GM21576 (cell line): ENCODE measurements around the gene RAD51B.

Source experiments
- ATAC-seq: cut with Tn5 transposase; IDR thresholded peaks from one replicate; pipeline ENCODE4 v1.9.1; 2021; ENCODE audit warnings: mild to moderate bottlenecking, moderate library complexity; ENCODE audit not compliant: unreplicated experiment

Gene RAD51B

GRCh38 chr14:67833403-67833802 lies 13.8 kb downstream of the RAD51B start:
- no peak for ATAC-seq

- ATAC-seq, result no peak
Observed at GRCh38 chr14:67835596-67835995, 16.0 kb downstream of the RAD51B start.

- no peak for ATAC-seq
Observed at GRCh38 chr14:67837011-67837624, 17.5 kb downstream of the RAD51B start.

- ATAC-seq, result no peak
Observed at GRCh38 chr14:67846029-67846610, 26.5 kb downstream of the RAD51B start.

- ATAC-seq, result no peak
Observed at GRCh38 chr14:67850066-67850830, 30.7 kb downstream of the RAD51B start.

GRCh38 chr14:67851785-67852410 lies 32.3 kb downstream of the RAD51B start:
- no peak for ATAC-seq

GRCh38 chr14:67852926-67853604 lies 33.5 kb downstream of the RAD51B start:
- no peak for ATAC-seq

GRCh38 chr14:67853715-67854114 lies 34.1 kb downstream of the RAD51B start:
- no peak for ATAC-seq

GRCh38 chr14:67856827-67857226 lies 37.2 kb downstream of the RAD51B start:
- no peak for ATAC-seq

- ATAC-seq, result no peak
Observed at GRCh38 chr14:67857778-67858350, 38.3 kb downstream of the RAD51B start.

GRCh38 chr14:67859169-67859749 lies 39.7 kb downstream of the RAD51B start:
- ATAC-seq, result no peak

- ATAC-seq, result no peak
Observed at GRCh38 chr14:67863223-67863622, 43.6 kb downstream of the RAD51B start.

GRCh38 chr14:67875175-67876006 lies 55.8 kb downstream of the RAD51B start:
- no peak for ATAC-seq

GRCh38 chr14:67879026-67879425 lies 59.4 kb downstream of the RAD51B start:
- no peak for ATAC-seq

- ATAC-seq, result peak; percentile 92
Observed at GRCh38 chr14:67881225-67881624, 61.6 kb downstream of the RAD51B start.

GRCh38 chr14:67882986-67883555 lies 63.5 kb downstream of the RAD51B start:
- ATAC-seq, result no peak

- no peak for ATAC-seq
Observed at GRCh38 chr14:67883717-67884116, 64.1 kb downstream of the RAD51B start.

GRCh38 chr14:67886191-67886590 lies 66.6 kb downstream of the RAD51B start:
- no peak for ATAC-seq

GRCh38 chr14:67887478-67887877 lies 67.9 kb downstream of the RAD51B start:
- no peak for ATAC-seq
